ENCODE measurements around the gene CERT1.

DNA sequence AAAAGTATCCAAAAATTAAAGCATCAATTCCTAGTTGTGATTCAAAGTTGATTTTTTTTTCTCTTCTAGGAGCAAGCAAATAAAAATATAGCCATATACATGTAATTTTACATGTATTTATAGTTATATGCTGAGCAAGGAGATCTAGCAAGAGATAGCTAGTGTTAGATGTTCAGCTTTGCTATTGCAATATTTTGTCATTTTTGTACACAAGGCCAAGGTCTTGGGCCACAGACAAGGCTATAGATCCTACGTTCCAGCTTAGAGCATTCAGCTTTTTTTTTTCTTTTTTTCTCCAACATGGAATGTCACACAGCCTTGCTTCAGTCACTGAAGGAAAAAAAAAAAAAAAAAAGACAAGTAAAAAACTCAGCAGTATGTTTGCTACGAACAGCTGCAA, 137.6 kb downstream of the CERT1 start:
- TF ChIP-seq ZNF384 (IDR thresholded peaks at IDR 0.05; ENCODE audit: low read depth, low read length) (no peak), EP300 (IDR thresholded peaks at IDR 0.05; ENCODE audit: low read length) (no peak)
